HG03354 (cell line): ENCODE results near the gene SCAPER.
"Not testable (repeated sequence)": the region's sequence is repeated elsewhere in the genome, so short reads cannot be mapped to it uniquely, and the experiment has no call there.

Source experiments
- ATAC-seq: cut with Tn5 transposase; IDR thresholded peaks from one replicate; pipeline ENCODE4 v1.9.1; 2021; ENCODE audit warnings: mild to moderate bottlenecking; ENCODE audit not compliant: unreplicated experiment, poor library complexity, severe bottlenecking

SCAPER gene

GRCh38 chr15:76312540-76313174 is 592.5 kb downstream of the SCAPER start:
- ATAC-seq: no peak

GRCh38 chr15:76311100-76311953 is 593.8 kb downstream of the SCAPER start, which contains the start of gene ETFA:
Gene ETFA, minus strand, starts transcription at chr15:76311469. Its CDS starts 81 bp downstream, at chr15:76311388.
- ATAC-seq: peak; percentile 98

- peak; percentile 29 for ATAC-seq
Measured at GRCh38 chr15:76310475-76311099, 594.6 kb downstream of the SCAPER start.

- ATAC-seq: no peak
Measured at GRCh38 chr15:76309601-76310330, 595.4 kb downstream of the SCAPER start.

GRCh38 chr15:76303909-76304308 is 601.2 kb downstream of the SCAPER start:
- no peak for ATAC-seq

GRCh38 chr15:76299786-76300185 is 605.4 kb downstream of the SCAPER start:
- no peak for ATAC-seq

GRCh38 chr15:76298986-76299385 is 606.2 kb downstream of the SCAPER start:
- ATAC-seq: no peak

GRCh38 chr15:76297951-76298350 is 607.2 kb downstream of the SCAPER start:
- not testable (repeated sequence) for ATAC-seq
